OCI-LY7 (cell line): ENCODE measurements around the gene SPRR5. TPM values are rescaled to one million over a fixed set of nuclear protein-coding genes. Genes with fewer than 3 reads are reported as not detected.

Experiments used
- Bru-seq: library from RNA; stranded (reverse); fragments of 400-500 nt; gene quantifications from one replicate; lab custom pipeline; 2021; lab: Mats Ljungman, UMichigan
- BruChase-seq, 2 experiments: library from RNA; stranded (reverse); fragments of 400-500 nt; gene quantifications; one replicate each; lab custom pipeline; 2021; lab: Mats Ljungman, UMichigan
- BruUV-seq: library from RNA; stranded (reverse); fragments of 400-500 nt; replicated peaks from 2 replicates; lab custom pipeline; 2021; lab: Mats Ljungman, UMichigan
- CTCF ChIA-PET: fragments of 300-600 bp; sonication (Branson Sonifier 250); formaldehyde crosslinking; loops from one replicate; lab custom pipeline; 2022; ENCODE audit warnings: antibody characterized with exemption; ENCODE audit not compliant: unreplicated experiment; lab: Charles Lee
- POLR2A ChIA-PET: fragments of 300-600 bp; sonication (Branson Sonifier 250); formaldehyde crosslinking; loops from one replicate; lab custom pipeline; 2022; ENCODE audit warnings: antibody characterized with exemption; lab: Charles Lee
- DNase-seq: peaks from one replicate; pipeline ENCODE4 v3.0.0-alpha.2; 2015; ENCODE audit warnings: low spot score
- H2AFZ ChIP-seq: fragments of 200-600 bp; sonication (generic), shearing (Covaris generic); 2 replicates; pipeline ENCODE4 v1.6.1; 2014; ENCODE audit warnings: mild to moderate bottlenecking, antibody characterized with exemption, low read length, moderate library complexity
- H3K27ac ChIP-seq: fragments of 200-600 bp; sonication (generic); 2 replicates; pipeline ENCODE4 v1.5.1; 2014; ENCODE audit warnings: mixed run types, low read depth, mild to moderate bottlenecking, moderate library complexity, low read length, inconsistent platforms; ENCODE audit not compliant: poor library complexity, severe bottlenecking
- H3K36me3 ChIP-seq: fragments of 200-600 bp; sonication (generic); 2 replicates; pipeline ENCODE4 v1.6.1; 2014; ENCODE audit warnings: mild to moderate bottlenecking, antibody characterized with exemption, low read length, moderate library complexity, mixed read lengths; ENCODE audit not compliant: insufficient read depth
- H3K4me1 ChIP-seq: fragments of 200-600 bp; sonication (generic); 2 replicates; pipeline ENCODE4 v1.5.1; 2014; ENCODE audit warnings: mild to moderate bottlenecking, low read length; ENCODE audit not compliant: insufficient read depth, poor library complexity, severe bottlenecking
- H3K4me2 ChIP-seq: fragments of 200-600 bp; sonication (generic); 2 replicates; pipeline ENCODE4 v1.6.1; 2014; ENCODE audit warnings: mild to moderate bottlenecking, low read length
- H3K4me3 ChIP-seq: fragments of 200-600 bp; sonication (generic); 2 replicates; pipeline ENCODE4 v1.5.1; 2014; ENCODE audit warnings: mild to moderate bottlenecking, low read depth, low read length; ENCODE audit not compliant: poor library complexity, severe bottlenecking
- H3K79me2 ChIP-seq: fragments of 200-600 bp; sonication (generic); 2 replicates; pipeline ENCODE4 v1.6.1; 2016; ENCODE audit warnings: low read depth, mild to moderate bottlenecking, low read length, moderate library complexity, mixed read lengths; ENCODE audit not compliant: insufficient read depth
- H3K9me2 ChIP-seq: fragments of 200-600 bp; sonication (generic); 2 replicates; pipeline ENCODE4 v1.6.1; 2016; ENCODE audit warnings: mild to moderate bottlenecking, low read length, mixed read lengths; ENCODE audit not compliant: insufficient read depth
- H3K9me3 ChIP-seq: fragments of 200-600 bp; sonication (generic); 2 replicates; pipeline ENCODE4 v1.6.1; 2014; ENCODE audit warnings: mild to moderate bottlenecking, mixed run types, low read length, mixed read lengths
- H4K20me1 ChIP-seq: fragments of 200-600 bp; sonication (generic); 2 replicates; pipeline ENCODE4 v1.6.1; 2014; ENCODE audit warnings: mild to moderate bottlenecking, antibody characterized with exemption, low read length, moderate library complexity, mixed read lengths; ENCODE audit not compliant: insufficient read depth
- CTCF ChIP-seq: fragments of 200-600 bp; sonication (generic); conservative IDR thresholded peaks from 2 replicates; pipeline ENCODE4 v1.5.1; 2014; ENCODE audit warnings: mild to moderate bottlenecking, antibody characterized with exemption, low read length, moderate library complexity, mixed read lengths
- EZH2phosphoT487 ChIP-seq: fragments of 200-600 bp; sonication (generic); IDR thresholded peaks from 2 replicates; pipeline ENCODE4 v1.6.1; 2018; ENCODE audit warnings: low read depth, borderline replicate concordance, mild to moderate bottlenecking, mixed run types, antibody characterized with exemption, low read length, moderate library complexity, mixed read lengths
- intact Hi-C: fragments of 100-400 bp; cut with micrococcal nuclease; formaldehyde crosslinking; loops from one replicate; pipeline ENCODE4 v1.10.0; 2022; ENCODE audit not compliant: unreplicated experiment
- long read RNA-seq: library from polyadenylated mRNA; stranded (forward); transcript quantifications from one replicate; pipeline ENCODE4 v2.0.0, GENCODE V29; 2022
- total RNA-seq, 2 experiments: library from RNA; depleted of rRNA in 1 of 2; stranded (reverse); fragments of >200 nt in 1 of 2; shearing (Covaris generic) in 1 of 2; gene quantifications; 2 replicates each; pipeline ENCODE4 v1.2.3, GENCODE V29; 2014 to 2022

The SPRR5 gene
- total RNA-seq (2014; rRNA removed; shearing (Covaris generic)) = not detected in 2 replicates
- not detected in 2 replicates for total RNA-seq (2022)
- Bru-seq, nascent RNA = not detected
- not detected for BruChase-seq, experiment 1, labeled RNA remaining after a 6-hour chase
- not detected for BruChase-seq, experiment 2, labeled RNA remaining after a 2-hour chase
- long read RNA-seq = 0 reads

- Histone ChIP-seq H3K4me1 (no peaks in the 10 kb centered on the region), H2AFZ (no peak within 1 kb of the TSS), H3K79me2 (no peaks in the 10 kb centered on the region), H4K20me1 (no peaks in the 10 kb centered on the region), H3K9me3 (no peaks in the 10 kb centered on the region), H3K27ac (no peak within 1 kb of the TSS), H3K4me3 (no peak within 1 kb of the TSS), H3K9me2 (no peaks in the 10 kb centered on the region), H3K36me3 (no peaks in the 10 kb centered on the region), H3K4me2 (no peak within 1 kb of the TSS)
- no TSS peak for BruUV-seq
- ChIA-PET CTCF (no interaction called here), POLR2A (no interaction called here)
- no peak for DNase-seq
- TF ChIP-seq EZH2phosphoT487 (no peak), CTCF (no peak)
- intact Hi-C loops = no loop called here
These were observed at the start of gene SPRR5 for GRCh38 chr1:152946651-152947256. TSS of gene SPRR5 (plus strand) at chr1:152947206. CDS start at chr1:152948555, 1,349 bp downstream.

GRCh38 chr1:152899027-152899426, 48.0 kb upstream of the SPRR5 start:
- POLR2A ChIA-PET = no interaction called here
- no peaks in the 10 kb centered on the region for H3K4me1 ChIP-seq
- DNase-seq = no peak
- CTCF ChIA-PET = no interaction called here
- H4K20me1 ChIP-seq = no peaks in the 10 kb centered on the region
- H3K9me3 ChIP-seq = no peaks in the 10 kb centered on the region
- H3K79me2 ChIP-seq = no peaks in the 10 kb centered on the region
- no peaks in the 10 kb centered on the region for H3K9me2 ChIP-seq
- TF ChIP-seq CTCF (no peak), EZH2phosphoT487 (no peak)
- H3K36me3 ChIP-seq = no peaks in the 10 kb centered on the region
- H3K27ac ChIP-seq = no peak overlapping the region
- intact Hi-C loops = no loop called here
- H3K4me3 ChIP-seq = no peak overlapping the region
- no TSS peak for BruUV-seq
- no peak overlapping the region for H2AFZ ChIP-seq
- no peak overlapping the region for H3K4me2 ChIP-seq

- no TSS peak for BruUV-seq
- intact Hi-C loops = no loop called here
- POLR2A ChIA-PET = no interaction called here
- no peak for TF ChIP-seq EZH2phosphoT487
- no peak for TF ChIP-seq CTCF
- H3K4me1 ChIP-seq = no peaks in the 10 kb centered on the region
- H3K9me2 ChIP-seq = no peaks in the 10 kb centered on the region
- CTCF ChIA-PET = no interaction called here
- no peak overlapping the region for H3K4me2 ChIP-seq
- DNase-seq = no peak
- no peak overlapping the region for H3K27ac ChIP-seq
- no peaks in the 10 kb centered on the region for H3K79me2 ChIP-seq
- H2AFZ ChIP-seq = no peak overlapping the region
- no peak overlapping the region for H3K4me3 ChIP-seq
- no peaks in the 10 kb centered on the region for H3K9me3 ChIP-seq
- H3K36me3 ChIP-seq = no peaks in the 10 kb centered on the region
- H4K20me1 ChIP-seq = no peaks in the 10 kb centered on the region
These were observed 47.1 kb upstream of the SPRR5 start for GRCh38 chr1:152899883-152900282.
